Spleen (tissue), 7 donors: ENCODE data around the gene KIAA1549.

Experiments used
- POLR2A ChIP-seq, 3 donors: fragments of 450-650 bp; IDR thresholded peaks; one replicate each; pipeline ENCODE4 v1.5.1; 2017; ENCODE audit warnings: antibody characterized with exemption in 3 of 3, mild to moderate bottlenecking in 1 of 3
- POLR2AphosphoS5 ChIP-seq, 3 donors: sonication (generic); formaldehyde crosslinking; IDR thresholded peaks; one replicate each; pipeline ENCODE4 v1.5.1; 2017; ENCODE audit warnings: antibody characterized with exemption in 3 of 3
- TF ChIP-seq, protein P1 (sequence below), 11 experiments: fragments of 200-600 bp in 7 of 11; fragments of 450-650 bp in 4 of 11; sonication (generic) in 4 of 11; IDR thresholded peaks in 8 of 11; conservative IDR thresholded peaks in 3 of 11; 1 replicate in 7 of 11; 2 replicates in 4 of 11; pipeline versions ENCODE4 v1.4.0 to v1.8.0; 2016 to 2021; ENCODE audit warnings: antibody characterized with exemption in 11 of 11, inconsistent platforms in 4 of 11, mild to moderate bottlenecking in 1 of 11
- donor health status: DM: no; HTN: no; CAD: no; lungs with moderate emphysema.
- donor health status: DM: no; HTN: no; CAD: no.
- donor health status: DM: no; HTN: no; CAD: no.

DNA sequence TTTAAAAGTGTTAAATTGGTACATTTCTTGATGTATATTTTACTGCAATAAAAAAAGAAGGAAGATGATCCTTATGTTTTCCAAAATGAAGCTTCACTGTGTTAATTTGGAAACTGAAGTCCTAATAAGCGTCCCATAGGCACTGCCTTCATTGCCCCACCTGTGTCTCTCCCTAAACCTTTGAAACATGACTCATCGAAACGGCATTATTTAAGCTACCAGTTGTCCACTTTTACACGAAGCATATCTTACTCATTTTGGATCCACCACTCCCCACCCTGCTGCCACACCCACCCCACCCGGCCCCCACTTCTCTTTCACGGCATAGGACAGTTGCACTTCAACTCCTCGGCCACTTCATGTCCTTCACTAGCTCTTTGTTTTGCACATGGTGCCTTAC, 85.5 kb downstream of the KIAA1549 start:
- TF ChIP-seq, protein P1, sequence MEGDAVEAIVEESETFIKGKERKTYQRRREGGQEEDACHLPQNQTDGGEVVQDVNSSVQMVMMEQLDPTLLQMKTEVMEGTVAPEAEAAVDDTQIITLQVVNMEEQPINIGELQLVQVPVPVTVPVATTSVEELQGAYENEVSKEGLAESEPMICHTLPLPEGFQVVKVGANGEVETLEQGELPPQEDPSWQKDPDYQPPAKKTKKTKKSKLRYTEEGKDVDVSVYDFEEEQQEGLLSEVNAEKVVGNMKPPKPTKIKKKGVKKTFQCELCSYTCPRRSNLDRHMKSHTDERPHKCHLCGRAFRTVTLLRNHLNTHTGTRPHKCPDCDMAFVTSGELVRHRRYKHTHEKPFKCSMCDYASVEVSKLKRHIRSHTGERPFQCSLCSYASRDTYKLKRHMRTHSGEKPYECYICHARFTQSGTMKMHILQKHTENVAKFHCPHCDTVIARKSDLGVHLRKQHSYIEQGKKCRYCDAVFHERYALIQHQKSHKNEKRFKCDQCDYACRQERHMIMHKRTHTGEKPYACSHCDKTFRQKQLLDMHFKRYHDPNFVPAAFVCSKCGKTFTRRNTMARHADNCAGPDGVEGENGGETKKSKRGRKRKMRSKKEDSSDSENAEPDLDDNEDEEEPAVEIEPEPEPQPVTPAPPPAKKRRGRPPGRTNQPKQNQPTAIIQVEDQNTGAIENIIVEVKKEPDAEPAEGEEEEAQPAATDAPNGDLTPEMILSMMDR (IDR thresholded peaks at IDR 0.05 in 8 of 11, conservative IDR thresholded peaks at IDR 0.05 in 3 of 11): no peak
- TF ChIP-seq POLR2AphosphoS5 (IDR thresholded peaks at IDR 0.05) (no peak), POLR2A (IDR thresholded peaks at IDR 0.05) (no peak)
